ENCODE measurements around the gene LENG1.
A peak's percentile ranks its signal among the peaks of the same experiment; 100 is the strongest.
"Not testable (repeated sequence)": the region's sequence is repeated elsewhere in the genome, so short reads cannot be mapped to it uniquely, and the experiment has no call there.

The LENG1 gene

DNA sequence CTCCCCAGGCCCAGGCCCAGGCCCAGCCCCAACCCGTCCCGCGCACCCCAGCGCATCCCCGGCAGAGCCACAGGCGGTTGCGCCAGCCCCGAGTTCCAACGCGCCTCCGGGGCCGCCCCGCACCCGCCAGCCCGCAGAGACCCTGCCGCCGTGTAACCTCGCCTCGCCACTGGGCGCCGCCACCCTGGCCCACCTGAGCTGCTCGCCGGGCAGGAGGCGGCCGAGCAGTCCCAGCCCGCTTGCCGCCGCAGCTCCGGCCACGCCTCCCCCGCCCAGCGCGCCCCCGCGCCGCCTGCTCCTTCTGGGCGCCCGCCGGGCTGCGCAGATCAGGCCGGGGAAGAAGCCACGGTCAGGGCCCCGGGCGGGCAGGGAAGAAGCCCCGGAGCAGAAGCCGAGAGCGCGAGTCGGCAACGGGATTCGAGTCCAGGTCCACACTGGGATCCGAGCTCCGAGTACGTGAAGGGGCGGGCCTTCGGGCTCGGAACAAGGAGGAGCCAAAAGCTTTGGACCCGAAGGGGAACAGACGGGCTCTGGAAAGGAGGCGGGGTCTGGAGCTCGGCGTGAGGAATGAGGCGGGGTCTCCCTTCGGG, 29.7 kb upstream of the LENG1 start, which contains the start of gene MBOAT7:
TSS of gene MBOAT7 (minus strand) at position 436 of the 590 bp plus-strand sequence. CDS start 1,072 bp downstream, outside the sequence.
- no peak for DNase-seq

DNA sequence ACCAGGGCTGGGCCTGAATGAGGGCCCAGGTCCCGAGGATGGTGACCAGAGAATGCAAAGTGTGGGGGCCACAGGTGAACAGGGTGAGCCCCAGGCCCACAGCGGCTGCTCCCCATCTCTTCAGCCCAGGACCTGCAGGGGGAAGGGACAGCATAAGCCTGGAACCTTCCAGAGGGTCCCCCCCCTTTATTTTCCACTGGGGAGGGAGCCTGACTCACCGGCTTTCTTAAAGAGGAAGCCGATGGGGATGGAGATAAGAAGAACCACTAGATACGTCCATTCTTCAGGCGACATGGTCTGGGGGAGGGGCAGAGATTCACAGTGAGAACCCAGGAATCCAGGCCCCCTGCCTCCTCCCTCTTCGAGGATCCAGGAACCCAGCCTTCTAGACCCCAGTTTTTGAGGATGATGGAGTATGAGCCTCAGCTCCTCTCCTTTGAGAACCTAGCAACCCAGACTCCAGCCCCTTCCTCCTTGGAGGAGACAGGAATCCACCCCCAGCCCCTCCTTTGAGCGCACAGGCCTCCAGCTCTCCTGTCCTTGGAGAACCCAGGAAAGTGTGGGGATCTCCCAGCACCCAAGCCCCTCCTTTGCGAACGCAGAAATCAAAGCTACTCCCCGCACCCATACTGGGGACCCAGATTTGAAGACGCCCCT, 28.8 kb upstream of the LENG1 start:
- peak; percentile 81 for DNase-seq

DNA sequence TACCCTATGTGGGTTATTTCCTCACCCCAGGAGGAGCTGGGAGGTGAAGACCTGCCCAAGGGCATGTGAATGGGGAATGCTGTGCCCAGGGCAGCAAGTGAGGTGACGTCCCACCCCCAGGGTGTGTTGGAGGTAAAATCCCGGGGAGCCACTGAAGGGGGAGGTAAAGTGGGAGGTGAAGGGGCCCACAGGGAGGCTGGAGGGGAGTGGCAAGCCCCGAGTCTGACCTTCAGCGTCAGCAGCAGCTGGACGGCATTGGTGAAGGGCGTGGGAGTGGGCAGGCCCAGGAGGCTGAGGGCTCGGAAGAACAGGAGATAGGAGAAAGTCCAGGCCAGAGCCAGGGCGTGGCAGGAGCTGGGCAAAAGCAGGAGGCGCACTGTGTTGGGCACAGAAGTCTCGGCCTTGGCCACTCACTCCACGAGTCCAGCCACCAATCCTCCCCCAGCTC, 27.4 kb upstream of the LENG1 start:
- DNase-seq: no peak

DNA sequence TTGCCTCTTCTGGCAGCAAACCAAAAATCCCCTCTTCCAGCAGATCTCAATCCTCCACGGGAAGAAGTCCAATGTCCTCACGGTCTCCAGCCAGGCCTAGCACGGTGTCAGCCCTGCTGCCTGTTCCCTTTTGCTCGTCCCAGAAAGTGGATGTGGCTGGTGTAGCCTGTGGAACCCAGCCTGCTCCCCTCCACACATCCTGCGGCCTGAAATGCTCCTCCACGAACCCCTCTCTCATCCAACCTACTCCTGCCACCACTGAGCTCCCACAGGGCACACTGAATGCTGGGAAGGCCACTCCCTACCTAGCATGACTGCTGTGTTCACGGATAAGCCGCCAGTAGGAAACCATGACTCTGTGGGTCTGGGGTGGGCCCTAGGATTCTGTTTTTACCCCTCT, 26.8 kb upstream of the LENG1 start:
- no peak for DNase-seq

DNA sequence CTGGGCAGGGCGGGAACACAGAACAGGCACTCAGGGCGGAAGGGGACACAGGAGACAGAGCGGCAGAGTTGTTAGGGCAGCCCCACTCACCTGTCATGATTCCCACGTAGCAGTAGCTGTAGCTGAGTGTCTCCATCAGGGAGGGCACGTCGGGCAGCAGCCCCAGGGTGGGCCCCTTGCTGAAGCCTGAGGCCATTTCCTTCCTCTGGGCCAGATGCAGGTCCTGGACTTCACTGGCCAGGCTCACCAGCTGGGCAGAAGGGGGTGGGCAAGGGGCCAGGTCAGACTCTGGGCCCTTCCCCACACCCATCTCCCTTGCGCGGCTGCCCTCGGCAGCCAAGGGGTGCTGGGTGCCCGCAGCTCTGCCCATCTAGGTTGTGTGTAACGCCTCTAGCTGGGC, 23.9 kb upstream of the LENG1 start:
- no peak for DNase-seq

DNA sequence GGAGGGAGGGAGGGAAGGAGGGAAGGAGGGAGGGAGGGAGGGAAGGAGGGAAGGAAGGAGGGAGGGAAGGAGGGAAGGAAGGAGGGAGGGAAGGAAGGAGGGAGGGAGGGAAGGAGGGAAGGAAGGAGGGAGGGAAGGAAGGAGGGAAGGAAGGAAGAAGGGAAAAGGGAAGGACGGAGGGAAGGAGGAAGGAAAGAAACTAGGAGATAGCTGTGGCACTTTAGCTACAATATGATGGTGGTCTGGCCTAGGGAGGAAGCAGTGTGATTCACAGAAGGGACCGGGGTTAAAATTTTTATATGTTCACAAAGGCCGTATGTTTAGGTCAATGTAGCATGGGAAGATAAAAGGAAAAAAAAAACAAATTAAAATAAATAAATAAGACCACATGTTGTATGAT, 22.4 kb upstream of the LENG1 start:
- not testable (repeated sequence) for DNase-seq

DNA sequence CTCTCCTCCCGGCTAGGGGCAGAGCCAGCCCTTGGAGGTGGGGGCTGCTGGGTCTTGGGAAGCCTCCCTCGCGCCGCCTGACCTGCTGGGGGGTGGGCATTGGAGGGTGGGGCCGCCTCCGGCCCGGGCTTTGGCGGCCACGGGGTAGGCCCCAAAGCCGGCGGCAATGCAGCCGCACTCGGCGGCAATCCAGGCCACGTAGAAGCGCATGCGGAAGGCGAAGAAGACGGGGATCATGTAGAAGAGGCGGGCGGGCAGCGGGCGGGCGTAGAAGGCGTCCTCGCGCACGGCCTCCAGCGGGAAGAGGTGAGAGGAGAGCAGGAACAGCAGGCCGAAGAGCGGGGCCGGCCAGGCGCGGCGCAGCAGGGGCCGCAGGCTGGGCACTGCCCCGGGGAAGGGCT, 21.2 kb upstream of the LENG1 start:
- no peak for DNase-seq

DNA sequence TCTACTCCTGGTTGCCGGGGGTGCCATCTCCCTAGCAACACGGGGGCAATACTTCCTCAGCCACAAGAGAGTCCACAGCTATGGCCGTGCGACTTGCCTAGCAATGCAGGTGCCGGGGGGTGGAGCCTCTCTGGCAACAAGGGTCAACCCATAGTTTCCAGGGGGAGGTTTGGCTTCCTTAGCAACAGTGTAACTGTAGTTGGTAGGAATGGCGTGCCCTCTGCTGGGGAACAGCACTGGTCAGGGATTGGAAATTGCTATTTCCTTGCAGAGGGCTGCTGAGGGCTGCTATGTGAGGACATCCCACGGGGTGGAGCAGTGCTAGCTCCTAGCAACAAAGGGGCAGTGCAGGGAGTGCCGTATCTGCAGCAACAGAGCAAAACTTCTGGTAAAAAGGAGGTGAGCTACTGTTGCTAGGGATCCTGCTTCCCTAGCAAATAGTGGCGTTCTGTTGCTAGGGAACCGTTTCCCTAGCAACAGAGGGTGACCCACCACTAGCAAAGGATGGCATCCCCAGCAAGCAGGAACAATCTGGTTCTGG, 20.5 kb upstream of the LENG1 start:
- DNase-seq: no peak

DNA sequence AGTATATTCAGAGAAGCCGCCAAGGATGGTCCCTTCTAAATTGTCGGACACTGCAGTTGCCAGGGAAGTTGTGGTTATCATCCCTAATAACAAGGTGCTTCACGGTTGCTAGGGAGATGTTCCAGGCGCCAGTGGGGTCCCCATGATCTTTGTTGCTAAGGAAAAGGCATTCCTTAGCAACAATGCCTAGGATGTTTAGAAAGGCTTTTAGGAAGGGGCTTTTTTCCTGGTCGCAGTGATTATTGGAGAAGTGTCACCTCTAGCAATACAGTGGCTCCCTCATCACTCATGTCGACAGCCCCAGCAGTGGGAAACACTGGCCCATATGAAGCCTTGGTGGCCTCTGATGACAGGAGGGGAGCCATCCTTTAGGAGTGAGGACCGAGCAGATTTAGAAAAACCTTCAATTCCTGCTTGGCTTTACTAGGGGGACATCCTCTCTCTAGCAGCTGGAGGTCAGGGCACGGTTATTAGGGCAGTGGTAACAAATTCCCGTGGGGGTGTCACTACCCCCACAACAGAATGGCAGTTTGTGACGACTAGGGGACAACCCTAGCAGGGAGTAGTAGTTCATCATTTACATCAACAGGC, 19.8 kb upstream of the LENG1 start:
- no peak for DNase-seq

DNA sequence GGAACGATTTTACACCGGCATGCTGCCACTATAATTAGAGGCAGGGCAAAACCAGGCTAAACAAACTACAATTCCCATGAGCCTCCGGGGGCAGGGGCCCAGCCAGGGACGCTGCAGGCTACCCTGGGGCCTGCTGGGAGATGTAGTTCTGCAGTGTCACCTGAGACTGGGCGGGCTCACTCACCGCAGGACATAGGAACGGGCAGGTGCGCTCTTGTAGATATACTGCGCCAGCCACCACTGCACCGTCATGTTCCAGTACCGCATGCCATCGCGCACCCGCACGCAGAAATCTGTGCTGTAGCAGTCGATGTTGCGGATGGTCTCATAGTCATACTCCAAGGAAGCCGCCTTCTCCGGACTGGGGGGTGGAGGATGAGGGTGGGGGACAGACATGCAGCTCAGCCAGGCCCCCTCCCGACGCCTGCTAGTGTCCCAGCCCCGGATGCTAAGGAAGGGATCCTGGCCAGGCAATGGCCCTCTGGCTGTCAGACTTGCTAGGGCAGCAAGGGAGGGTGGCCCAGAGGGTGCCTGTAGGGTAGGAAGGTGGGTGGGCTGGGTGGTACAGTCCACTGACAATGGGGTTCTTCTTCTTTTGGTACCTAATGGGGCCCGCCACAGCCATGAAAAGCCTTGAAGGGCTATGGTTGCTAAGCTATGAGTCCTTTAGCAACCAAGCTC, 19.2 kb upstream of the LENG1 start:
- DNase-seq: no peak

DNA sequence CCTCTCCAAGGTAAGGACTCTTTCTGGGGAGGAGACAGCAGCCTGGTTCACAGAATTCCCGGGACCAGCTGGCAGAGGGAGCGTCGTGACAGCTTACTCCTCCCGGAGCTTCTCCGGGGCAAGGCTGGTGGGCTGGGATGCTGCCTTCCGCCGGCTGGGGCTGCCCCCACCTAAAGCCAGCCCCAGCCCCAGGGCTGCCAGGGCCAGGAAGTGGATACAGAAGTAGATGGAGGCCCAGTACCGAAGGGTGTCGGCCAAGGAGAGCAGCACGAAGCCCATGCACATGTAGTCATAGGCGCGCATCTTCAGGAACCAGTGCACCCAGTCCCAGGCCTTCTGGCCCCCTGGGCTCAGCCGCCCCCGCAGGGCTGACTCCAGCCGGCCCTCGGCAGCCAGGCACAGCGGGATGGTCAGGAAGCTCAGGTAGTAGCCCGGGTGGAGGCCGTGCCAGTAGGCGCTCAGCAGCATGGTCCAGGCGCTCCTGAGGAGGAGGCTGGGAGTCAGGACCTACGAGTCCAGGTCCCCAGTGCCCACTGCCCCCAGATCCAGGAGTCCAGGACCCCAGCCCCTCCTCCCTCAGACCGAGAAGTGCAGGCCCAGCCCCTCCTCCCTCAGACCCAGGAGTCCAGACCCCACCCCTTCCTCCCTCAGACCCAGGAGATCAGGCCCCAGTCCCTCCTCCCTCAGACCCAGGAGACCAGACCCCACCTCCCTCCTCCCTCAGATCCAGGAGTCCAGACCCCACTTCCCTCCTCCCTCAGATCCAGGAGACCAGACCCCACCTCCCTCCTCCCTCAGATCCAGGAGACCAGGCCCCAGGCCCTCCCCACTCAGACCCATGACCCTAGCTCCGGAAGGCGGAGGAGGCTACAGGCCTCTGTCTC, 14.7 kb upstream of the LENG1 start:
- no peak for DNase-seq

DNA sequence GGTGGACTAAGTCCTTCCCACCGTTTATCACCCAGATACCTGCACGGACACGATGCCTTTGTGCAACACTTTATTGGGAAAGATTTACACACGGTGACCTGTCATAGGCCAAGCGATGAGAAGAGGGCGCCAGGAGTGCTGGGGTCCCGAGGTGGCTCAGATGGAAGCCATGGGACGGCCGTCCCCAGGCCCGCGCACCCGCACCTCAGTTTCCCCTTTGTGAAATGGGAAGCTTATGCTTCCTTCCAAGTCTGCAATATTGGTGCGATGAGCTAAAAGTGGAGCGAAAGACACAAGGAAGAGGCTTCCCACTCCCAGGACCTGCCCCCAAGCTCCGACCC, 13.8 kb upstream of the LENG1 start:
- no peak for DNase-seq

DNA sequence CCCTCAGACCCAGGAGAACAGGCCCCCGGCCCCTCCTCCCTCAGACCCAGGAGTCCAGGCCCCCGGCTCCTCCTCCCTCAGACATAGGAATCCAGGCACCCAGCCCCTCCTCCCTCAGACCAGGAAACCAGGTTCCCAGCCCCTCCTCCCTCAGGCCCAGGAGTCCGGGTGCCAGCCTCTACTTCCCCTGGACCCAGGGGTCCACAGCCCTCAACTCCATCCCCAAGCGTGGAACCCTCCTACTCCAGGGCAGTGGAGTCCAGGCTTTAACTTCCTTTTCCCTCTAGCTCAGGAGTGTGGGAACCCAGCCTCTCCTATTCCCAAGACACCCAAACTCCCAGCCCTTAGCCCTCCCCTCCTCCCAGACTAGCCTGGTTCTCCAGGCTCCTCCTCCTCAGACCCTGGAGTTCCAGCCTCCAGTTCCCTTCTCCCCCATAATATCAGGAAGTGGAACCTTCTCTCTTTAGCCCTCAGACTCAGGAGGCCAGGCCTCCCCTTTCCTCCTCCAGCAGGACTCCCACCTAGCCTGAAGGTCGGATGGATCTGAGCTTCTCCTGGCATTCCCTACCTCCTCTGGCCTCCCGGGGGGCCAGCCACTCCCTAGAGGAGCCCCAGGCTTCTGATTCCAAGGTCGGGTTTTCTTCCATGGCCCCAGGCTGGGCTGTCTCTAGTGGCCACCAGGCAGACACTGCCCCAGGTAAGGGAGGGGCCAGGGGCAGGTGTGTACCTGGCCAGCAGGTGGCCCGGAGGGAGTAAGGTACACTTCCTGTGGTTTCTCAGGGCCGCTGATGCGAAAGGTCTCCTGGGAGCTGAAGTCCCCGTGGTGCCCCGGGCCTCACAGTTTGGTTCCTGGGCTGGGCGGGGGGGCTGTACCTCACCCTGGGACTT, 13.2 kb upstream of the LENG1 start, which contains the start of gene TMC4:
TSS of gene TMC4 (minus strand) at position 690 of the 888 bp plus-strand sequence. CDS start at position 647, 43 bp downstream.
- DNase-seq: peak; percentile 53

DNA sequence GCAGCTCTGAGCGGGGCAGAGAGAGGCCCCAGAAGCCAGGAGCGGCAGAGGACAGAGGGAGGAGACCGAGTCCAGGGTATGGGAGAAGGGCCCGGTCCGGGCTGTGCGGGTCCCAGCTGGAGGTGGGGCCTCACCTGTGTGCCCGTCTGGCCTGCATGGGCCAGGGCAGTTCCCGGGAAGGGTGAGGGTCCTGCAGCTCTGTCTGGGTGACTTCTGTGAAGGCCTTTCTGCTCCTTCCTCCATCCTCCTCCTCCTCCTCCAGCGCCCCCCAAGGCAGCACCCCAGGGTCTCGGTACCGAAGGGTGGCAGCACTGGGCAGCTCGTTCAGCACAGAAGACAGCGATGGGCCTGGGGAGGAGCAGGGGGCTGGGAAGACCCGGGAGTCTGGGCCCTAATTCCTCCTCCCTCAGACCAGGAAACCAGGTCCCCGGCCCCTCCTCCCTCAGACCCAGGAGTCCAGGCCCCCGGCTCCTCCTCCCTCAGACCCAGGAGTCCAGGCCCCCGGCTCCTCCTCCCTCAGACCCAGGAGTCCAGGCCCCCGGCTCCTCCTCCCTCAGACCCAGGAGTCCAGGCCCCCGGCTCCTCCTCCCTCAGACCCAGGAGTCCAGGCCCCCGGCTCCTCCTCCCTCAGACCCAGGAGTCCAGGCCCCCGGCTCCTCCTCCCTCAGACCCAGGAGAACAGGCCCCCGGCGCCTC, 12.4 kb upstream of the LENG1 start:
- not testable (repeated sequence) for DNase-seq

DNA sequence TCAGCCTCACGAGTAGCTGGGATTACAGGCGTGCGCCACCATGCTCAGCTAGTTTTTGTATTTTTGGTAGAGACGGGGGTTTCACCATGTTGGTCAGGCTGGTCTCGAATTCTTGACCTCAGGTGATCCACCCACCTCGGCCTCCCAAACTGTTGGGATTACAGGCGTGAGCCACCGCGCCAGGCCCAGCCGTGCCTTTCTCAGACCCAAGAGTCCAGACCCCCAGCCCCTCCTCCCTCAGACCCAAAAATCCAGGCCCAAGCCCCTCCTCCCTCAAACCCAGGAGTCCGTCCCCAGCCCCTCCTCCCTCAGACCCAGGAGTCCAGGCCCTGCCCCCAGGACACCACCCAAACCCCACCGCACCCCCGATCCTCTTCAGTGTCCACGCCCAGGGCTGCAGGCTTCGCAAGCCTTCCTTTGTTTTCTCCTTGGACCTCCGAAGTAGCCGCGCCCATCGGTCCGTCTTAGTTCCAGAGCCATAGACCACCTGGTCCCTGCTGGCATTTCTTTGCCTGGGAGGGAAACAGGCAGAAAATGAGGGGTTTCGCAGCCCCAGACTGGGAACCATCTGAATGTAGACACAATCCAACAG, 9.7 kb upstream of the LENG1 start:
- DNase-seq: no peak

DNA sequence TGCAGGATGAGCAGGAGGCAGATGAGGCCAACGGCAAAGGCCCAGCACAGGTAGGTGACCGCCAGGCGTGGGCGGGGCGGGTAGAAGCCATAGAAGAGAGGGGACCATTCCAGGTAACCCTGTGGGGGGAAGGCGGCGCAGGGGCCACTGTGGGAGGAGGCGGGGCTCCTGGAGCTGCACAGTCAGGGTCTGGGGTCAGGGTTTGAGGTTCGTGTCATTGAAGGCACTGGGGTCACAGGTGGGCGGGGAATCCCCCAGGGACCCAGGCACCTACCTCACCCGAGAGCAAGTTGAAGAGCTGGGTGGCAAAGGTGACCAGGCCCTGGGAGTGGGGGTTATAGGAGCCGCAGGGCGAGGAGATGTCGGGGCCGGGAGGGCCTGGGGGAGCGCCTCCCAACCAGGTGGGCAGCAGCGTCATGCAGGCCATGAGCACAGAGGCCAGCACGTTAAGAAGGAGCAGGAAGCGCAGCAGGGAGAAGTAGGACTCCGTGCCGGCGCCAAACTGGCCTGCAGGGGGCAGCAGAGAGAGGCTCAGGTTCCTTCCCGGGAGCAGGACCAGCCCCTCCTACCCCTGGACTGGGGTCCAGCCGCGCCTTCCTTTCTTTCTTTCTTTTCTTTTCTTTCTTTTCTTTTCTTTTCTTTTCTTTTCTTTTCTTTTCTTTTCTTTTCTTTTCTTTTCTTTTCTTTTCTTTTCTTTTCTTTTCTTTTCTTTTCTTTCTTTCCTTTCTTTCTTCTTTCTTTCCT, 8.8 kb upstream of the LENG1 start:
- DNase-seq: peak; percentile 83

DNA sequence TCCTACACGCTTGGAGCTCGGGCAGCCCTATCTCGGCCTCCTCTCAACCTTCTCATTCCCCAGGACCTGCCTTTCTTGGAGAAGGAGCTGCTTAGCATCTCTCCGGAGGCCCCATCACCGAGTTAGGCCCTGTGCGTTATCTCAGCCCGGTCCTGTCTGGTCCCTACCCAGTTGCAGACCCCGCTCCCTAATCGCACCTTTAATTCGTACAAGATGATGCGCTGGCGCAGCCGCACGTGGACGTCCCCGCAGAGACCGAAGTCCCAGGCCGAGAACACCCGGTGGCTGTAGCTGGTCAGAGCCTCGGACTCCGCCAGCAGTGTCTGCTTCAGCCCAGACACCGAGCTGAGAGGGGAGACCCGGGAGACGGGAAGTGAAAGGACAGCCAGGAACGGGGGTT, 5.7 kb upstream of the LENG1 start:
- no peak for DNase-seq

DNA sequence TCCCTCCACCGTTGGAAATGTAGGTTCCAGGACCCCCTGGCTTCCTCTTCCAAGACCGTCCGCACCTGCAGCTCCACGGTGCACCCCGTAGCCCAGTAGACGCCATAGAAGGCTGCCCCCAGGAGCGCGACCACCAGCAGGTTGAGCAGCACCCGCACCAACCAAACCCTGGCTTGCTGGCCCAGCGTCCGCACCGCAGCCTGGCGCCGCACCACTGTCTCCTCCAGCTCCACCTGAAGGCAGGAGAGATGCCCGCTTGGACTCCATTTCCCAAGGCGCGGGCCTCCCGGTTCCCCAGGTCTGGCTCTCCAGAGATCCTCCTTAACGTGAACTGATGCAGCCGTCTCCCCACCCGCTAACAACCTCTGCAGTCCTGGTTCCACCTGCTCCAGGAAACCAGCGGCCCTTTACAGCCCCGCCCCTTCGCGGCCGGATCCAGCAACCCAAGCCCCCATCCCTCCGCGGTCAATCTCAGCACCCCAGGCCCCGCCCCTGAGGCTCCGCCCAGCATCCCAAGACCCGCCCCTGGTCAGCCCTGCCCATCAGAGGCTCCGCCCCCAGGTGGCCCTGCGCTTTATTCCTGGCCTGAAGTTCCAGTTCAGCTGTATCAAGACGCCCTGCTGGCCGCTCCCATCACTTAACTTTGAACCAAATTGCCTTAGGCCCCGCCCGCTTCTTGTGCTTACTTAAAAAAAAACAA, 5.0 kb upstream of the LENG1 start:
- DNase-seq: peak; percentile 53

DNA sequence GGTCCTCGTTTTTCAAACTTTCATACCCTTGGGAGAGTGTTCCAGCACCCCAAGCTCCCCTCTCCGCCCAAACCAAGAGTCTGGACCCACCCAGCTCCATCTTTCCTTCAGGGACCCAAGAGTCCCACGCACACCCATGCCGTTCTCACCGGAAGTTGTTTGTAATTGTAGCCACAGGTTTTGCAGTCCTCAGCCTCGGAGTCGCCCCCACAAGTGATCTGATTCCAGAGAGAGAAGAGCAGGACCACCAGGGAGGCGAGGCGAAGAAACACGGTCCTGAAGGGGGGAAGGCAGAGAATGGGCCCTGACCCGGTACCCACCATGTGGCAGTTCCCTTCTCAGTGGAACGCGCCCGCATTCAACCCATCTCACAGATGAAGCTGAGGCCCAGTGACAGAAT, 3.4 kb upstream of the LENG1 start:
- DNase-seq: no peak
